Measurements from ENCODE around the gene DYRK1A. TPM values are rescaled to one million over a fixed set of nuclear protein-coding genes. Genes with fewer than 3 reads are reported as not detected.

DYRK1A gene
- total RNA-seq, 2 donors from 2014 or later: 83.5 to 90.1 TPM

Other genes starting within 250 kb of the DYRK1A start
- gene VPS26C, start 99.4 kb upstream of the DYRK1A start, total RNA-seq: 10 to 100 TPM; 62.0 to 87.0 TPM